ENCODE measurements around the gene CLEC16A.

The CLEC16A gene

DNA sequence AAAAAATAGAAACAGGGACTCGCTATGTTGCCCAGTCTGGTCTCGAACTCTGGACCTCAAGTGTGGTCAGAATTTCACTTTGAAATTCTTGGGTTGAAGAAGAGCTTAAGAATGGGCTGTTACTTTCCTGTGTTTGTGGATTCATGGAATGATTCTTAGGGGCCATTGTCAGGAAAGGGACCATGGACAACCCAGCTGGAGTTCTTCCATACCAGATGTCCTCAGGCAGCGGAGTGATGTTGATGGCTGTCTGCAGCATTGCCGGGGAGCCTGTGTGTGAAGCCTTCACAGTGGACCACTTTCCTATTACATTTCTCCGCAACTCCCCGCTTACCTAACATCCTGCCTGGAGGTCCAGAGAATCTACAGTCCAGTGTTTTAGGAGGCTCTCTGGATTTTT lies 145.9 kb downstream of the CLEC16A start:
- H3K4me1 ChIP-seq (ENCODE audit: control insufficient read depth in 5 of 5, insufficient read depth in 5 of 5, low read length in 5 of 5) = peaks cover 0 to 4% (median under 1%) of the 10 kb centered on the region in 5 donors
- peaks cover 0 to 33% (median 8%) of the 10 kb centered on the region in 5 donors for H3K36me3 ChIP-seq (ENCODE audit: control insufficient read depth in 5 of 5, insufficient read depth in 5 of 5, low read length in 5 of 5)
- no peak overlapping the region for H3K9ac ChIP-seq (ENCODE audit: low read length in 5 of 5)
- no peaks in the 10 kb centered on the region for H3K27me3 ChIP-seq (ENCODE audit: control insufficient read depth in 5 of 5, insufficient read depth in 4 of 5, low read length in 5 of 5)
- H3K27ac ChIP-seq (ENCODE audit: low read depth, low read length) = no peak overlapping the region
- no peak overlapping the region for H3K4me3 ChIP-seq (ENCODE audit: low read depth in 1 of 5, low read length in 5 of 5)
- H3K9me3 ChIP-seq (ENCODE audit: control insufficient read depth in 5 of 5, low read length in 5 of 5) = no peaks in the 10 kb centered on the region

DNA sequence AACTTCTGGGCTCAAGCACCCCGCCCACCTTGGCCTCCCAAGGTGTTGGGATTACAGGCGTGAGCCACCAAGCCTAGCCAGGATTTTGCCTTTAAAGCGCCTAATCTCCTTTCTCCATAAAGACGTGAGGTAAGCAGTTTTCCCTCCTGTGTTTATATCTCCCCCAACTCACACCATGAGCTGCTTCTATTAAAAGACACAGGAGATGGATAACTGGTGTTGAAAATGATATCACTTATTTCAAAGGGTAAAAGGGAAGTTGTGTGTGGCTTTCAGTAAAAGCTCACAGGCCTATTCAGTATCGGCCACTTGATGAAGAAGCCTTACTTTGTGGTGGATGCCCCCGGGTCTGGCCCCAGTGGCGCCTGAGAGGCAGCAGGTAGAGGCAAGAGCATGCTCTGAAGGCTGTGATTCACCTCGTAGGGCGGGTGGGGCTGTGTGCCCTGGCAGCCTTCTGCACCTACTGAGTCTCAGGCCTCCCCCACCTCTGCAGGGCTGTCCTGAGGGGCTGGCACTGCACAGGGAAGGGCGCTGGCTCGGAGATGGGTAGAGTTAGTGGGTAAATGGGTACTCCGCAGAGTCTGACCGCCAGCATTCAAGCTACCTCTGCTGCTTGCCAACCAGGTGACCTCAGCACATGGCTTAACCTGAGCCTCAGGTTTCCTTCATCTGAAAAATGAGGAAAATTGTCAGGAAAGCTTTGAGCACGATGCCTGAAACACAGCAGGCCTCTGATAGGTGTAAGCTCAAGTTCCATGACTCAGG lies 146.8 kb downstream of the CLEC16A start:
- no peak overlapping the region for H3K4me3 ChIP-seq (ENCODE audit: low read depth in 1 of 5, low read length in 5 of 5)
- H3K9ac ChIP-seq (ENCODE audit: low read length in 5 of 5) = no peak overlapping the region
- H3K9me3 ChIP-seq (ENCODE audit: control insufficient read depth in 5 of 5, low read length in 5 of 5) = no peaks in the 10 kb centered on the region
- peaks cover 0 to 30% (median 8%) of the 10 kb centered on the region in 5 donors for H3K36me3 ChIP-seq (ENCODE audit: control insufficient read depth in 5 of 5, insufficient read depth in 5 of 5, low read length in 5 of 5)
- peaks cover 0 to under 1% (median 0%) of the 10 kb centered on the region in 5 donors for H3K4me1 ChIP-seq (ENCODE audit: control insufficient read depth in 5 of 5, insufficient read depth in 5 of 5, low read length in 5 of 5)
- H3K27me3 ChIP-seq (ENCODE audit: control insufficient read depth in 5 of 5, insufficient read depth in 4 of 5, low read length in 5 of 5) = no peaks in the 10 kb centered on the region
- H3K27ac ChIP-seq (ENCODE audit: low read depth, low read length) = no peak overlapping the region

DNA sequence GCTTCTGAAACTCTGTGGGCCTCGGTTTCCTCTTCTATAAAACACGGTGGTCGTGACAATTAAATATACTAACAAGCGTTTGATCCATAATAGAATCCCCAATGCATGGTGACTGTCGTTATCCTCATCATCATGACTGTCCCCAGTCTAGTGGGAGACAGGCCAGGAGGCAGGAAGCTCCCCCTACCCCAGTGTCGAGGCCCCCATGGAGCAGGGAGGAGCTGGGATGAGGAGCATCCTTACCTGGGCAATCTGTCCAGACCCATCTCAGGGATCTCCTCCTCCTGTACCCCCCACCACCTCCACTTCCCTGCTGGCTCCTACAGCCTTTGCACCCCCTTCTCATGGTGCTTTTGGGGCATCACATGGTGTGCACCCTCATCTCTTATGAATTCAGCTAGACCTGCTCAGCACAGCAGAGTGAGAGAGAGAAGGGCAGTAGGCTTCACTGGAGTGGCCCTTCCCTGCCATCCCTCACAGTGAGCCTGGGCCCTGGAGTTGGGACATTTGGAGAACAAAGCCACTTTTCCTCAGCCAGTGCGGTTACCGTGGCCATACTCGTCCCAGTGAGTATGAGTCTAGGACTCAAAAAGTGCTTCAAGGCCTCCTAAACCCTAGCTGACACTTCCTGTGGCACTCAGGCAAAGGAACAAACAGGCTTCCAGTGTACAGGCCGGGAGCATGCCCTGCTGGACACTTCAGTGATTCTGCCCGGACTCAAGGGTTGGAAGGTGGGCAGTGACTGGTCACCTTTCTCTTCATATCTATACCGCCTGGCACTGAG lies 148.6 kb downstream of the CLEC16A start:
- H3K9ac ChIP-seq (ENCODE audit: low read length in 5 of 5) = no peak overlapping the region
- H3K27me3 ChIP-seq (ENCODE audit: control insufficient read depth in 5 of 5, insufficient read depth in 4 of 5, low read length in 5 of 5) = no peaks in the 10 kb centered on the region
- H3K27ac ChIP-seq (ENCODE audit: low read depth, low read length) = no peak overlapping the region
- peaks cover 0 to 28% (median 9%) of the 10 kb centered on the region in 5 donors for H3K36me3 ChIP-seq (ENCODE audit: control insufficient read depth in 5 of 5, insufficient read depth in 5 of 5, low read length in 5 of 5)
- no peaks in the 10 kb centered on the region for H3K4me1 ChIP-seq (ENCODE audit: control insufficient read depth in 5 of 5, insufficient read depth in 5 of 5, low read length in 5 of 5)
- H3K4me3 ChIP-seq (ENCODE audit: low read depth in 1 of 5, low read length in 5 of 5) = no peak overlapping the region
- no peaks in the 10 kb centered on the region for H3K9me3 ChIP-seq (ENCODE audit: control insufficient read depth in 5 of 5, low read length in 5 of 5)

DNA sequence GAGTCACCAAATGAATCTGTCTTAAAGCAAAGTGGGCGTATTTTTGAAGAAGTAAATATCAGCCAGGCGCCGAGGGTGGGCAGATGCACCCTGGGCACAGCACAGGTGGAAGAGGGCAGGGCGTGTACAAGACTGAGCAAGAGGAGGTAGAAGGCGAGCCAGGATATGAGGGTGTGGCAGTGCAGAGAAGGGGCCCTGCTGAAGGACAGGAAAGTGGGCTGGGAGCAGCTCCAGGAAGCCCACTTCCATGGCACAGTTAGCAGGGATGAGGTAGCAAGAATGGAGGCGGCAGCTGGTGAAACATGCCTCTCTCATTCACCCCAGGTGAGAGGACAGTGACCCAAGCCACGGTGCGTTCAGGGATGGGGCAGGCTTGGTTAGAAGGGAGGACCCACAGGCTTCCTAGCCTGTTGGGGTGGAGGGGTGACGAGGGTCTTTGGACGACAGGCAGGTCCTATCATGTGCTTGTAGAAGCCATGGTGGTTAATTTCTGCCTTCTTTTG lies 149.3 kb downstream of the CLEC16A start:
- Histone ChIP-seq H3K36me3 (ENCODE audit: control insufficient read depth in 5 of 5, insufficient read depth in 5 of 5, low read length in 5 of 5) (peaks cover 0 to 25% (median 9%) of the 10 kb centered on the region in 5 donors), H3K9ac (ENCODE audit: low read length in 5 of 5) (no peak overlapping the region), H3K4me1 (ENCODE audit: control insufficient read depth in 5 of 5, insufficient read depth in 5 of 5, low read length in 5 of 5) (peaks cover 0 to 6% (median 4%) of the 10 kb centered on the region in 5 donors), H3K27me3 (ENCODE audit: control insufficient read depth in 5 of 5, insufficient read depth in 4 of 5, low read length in 5 of 5) (no peaks in the 10 kb centered on the region), H3K4me3 (ENCODE audit: low read depth in 1 of 5, low read length in 5 of 5) (no peak overlapping the region), H3K27ac (ENCODE audit: low read depth, low read length) (no peak overlapping the region), H3K9me3 (ENCODE audit: control insufficient read depth in 5 of 5, low read length in 5 of 5) (no peaks in the 10 kb centered on the region)

DNA sequence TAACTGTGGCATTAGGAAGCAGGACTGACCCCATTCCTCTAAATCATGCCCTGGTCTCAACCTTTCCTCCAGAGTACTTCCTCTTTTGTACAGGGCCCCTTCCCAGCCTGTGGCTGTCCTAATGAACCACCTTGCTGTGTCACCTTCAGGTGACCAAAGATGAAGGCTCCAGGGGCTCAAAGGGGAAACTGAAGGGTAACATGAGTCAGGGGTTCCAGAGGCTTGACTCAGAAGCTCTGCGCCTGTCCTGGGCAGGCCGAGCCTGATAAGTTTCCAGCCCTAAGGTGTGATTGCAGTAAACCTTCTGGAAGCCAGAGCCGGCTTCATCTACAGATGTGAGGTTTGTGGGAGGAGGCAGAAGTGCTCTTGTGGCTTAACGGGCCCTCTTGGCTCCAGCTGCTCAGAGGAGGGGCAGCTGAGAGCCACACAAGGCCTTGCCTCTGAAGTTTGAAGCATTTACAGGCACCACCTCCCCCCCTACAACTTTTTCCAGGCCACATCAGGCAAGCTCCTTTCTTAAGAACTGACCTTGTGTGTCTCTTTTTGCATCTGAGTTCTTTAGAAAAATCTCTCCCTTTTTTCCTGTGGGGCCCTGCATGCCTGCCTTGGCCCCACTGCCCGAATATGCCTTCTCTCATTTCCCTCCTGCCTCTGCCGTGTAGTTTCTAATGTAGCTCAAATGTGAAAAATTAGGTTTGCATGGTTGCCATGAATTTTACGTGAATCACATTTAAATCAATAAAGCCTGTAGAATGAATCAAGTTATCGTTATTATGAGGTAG lies 149.9 kb downstream of the CLEC16A start:
- Histone ChIP-seq H3K4me1 (ENCODE audit: control insufficient read depth in 5 of 5, insufficient read depth in 5 of 5, low read length in 5 of 5) (peaks cover 0 to 9% (median 8%) of the 10 kb centered on the region in 5 donors), H3K4me3 (ENCODE audit: low read depth in 1 of 5, low read length in 5 of 5) (no peak overlapping the region), H3K27me3 (ENCODE audit: control insufficient read depth in 5 of 5, insufficient read depth in 4 of 5, low read length in 5 of 5) (no peaks in the 10 kb centered on the region), H3K9ac (ENCODE audit: low read length in 5 of 5) (no peak overlapping the region), H3K36me3 (ENCODE audit: control insufficient read depth in 5 of 5, insufficient read depth in 5 of 5, low read length in 5 of 5) (peaks cover 0 to 23% (median 9%) of the 10 kb centered on the region in 5 donors), H3K9me3 (ENCODE audit: control insufficient read depth in 5 of 5, low read length in 5 of 5) (no peaks in the 10 kb centered on the region), H3K27ac (ENCODE audit: low read depth, low read length) (no peak overlapping the region)

DNA sequence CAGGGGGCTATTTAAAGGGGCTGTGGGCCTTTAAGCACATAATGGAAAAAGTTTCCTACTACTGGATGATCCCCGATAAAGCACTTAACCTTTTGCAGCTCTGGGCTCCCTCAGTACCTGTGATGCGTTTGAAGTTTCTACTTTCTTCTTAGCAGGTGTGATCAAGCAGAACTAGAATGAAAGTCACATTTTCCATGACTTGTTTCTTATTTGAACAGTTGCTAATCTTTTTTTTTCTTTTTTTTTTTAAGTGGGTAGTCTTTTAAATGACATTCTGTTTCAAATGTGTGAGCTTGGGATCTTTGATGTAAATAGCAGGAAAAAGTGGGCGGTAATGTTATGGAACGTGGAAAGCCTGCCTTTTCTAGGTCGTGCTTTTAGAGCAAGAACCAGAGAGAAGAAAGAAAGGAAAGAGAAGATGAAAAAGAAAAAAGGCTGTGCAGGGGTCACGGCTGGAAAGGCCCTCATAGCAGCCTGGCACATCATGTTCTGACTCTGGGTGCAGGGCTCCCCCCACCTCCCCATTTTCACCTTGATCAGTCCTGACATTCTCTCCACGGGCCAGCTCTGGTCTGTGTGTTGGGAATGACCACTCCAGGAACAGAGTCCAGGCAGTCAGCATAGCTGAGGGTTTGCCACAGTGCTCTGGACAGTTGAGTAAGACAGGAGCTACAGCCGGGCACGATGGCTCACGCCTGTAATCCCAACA lies 150.6 kb downstream of the CLEC16A start:
- Histone ChIP-seq H3K4me1 (ENCODE audit: control insufficient read depth in 5 of 5, insufficient read depth in 5 of 5, low read length in 5 of 5) (peaks cover 0 to 15% (median 15%) of the 10 kb centered on the region in 5 donors), H3K27ac (ENCODE audit: low read depth, low read length) (no peak overlapping the region), H3K27me3 (ENCODE audit: control insufficient read depth in 5 of 5, insufficient read depth in 4 of 5, low read length in 5 of 5) (no peaks in the 10 kb centered on the region)

DNA sequence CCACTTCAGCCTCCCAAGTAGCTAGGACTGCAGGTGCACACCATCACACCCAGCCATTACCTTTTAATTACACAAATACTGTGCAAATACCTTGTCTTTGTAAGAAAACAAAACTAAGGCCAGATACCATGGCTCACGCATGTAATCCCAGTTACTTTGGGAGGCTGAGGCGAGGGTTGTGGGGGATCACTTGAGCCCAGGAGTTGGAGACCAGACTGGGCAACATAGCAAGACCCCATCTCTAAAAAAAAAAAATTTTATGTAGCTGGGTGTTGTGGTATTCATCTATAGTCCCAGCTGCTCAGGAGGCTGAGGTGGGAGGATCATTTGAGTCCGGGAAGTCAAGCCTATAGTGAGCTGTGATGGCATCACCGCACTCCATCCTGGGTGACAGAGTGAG lies 151.6 kb downstream of the CLEC16A start:
- no peak overlapping the region for H3K4me3 ChIP-seq (ENCODE audit: low read depth in 1 of 5, low read length in 5 of 5)
- H3K9me3 ChIP-seq (ENCODE audit: control insufficient read depth in 5 of 5, low read length in 5 of 5) = no peaks in the 10 kb centered on the region
- peaks cover 0 to 23% (median 22%) of the 10 kb centered on the region in 5 donors for H3K4me1 ChIP-seq (ENCODE audit: control insufficient read depth in 5 of 5, insufficient read depth in 5 of 5, low read length in 5 of 5)
- peaks cover 0 to 21% (median 9%) of the 10 kb centered on the region in 5 donors for H3K36me3 ChIP-seq (ENCODE audit: control insufficient read depth in 5 of 5, insufficient read depth in 5 of 5, low read length in 5 of 5)
- no peaks in the 10 kb centered on the region for H3K27me3 ChIP-seq (ENCODE audit: control insufficient read depth in 5 of 5, insufficient read depth in 4 of 5, low read length in 5 of 5)
- no peak overlapping the region for H3K27ac ChIP-seq (ENCODE audit: low read depth, low read length)
- H3K9ac ChIP-seq (ENCODE audit: low read length in 5 of 5) = no peak overlapping the region

More for the DNA sequence above, 150.6 kb downstream of the CLEC16A start:
- Histone ChIP-seq H3K9me3 (ENCODE audit: control insufficient read depth in 5 of 5, low read length in 5 of 5) (no peaks in the 10 kb centered on the region), H3K9ac (ENCODE audit: low read length in 5 of 5) (no peak overlapping the region), H3K36me3 (ENCODE audit: control insufficient read depth in 5 of 5, insufficient read depth in 5 of 5, low read length in 5 of 5) (peaks cover 0 to 21% (median 9%) of the 10 kb centered on the region in 5 donors), H3K4me3 (ENCODE audit: low read depth in 1 of 5, low read length in 5 of 5) (no peak overlapping the region)

DNA sequence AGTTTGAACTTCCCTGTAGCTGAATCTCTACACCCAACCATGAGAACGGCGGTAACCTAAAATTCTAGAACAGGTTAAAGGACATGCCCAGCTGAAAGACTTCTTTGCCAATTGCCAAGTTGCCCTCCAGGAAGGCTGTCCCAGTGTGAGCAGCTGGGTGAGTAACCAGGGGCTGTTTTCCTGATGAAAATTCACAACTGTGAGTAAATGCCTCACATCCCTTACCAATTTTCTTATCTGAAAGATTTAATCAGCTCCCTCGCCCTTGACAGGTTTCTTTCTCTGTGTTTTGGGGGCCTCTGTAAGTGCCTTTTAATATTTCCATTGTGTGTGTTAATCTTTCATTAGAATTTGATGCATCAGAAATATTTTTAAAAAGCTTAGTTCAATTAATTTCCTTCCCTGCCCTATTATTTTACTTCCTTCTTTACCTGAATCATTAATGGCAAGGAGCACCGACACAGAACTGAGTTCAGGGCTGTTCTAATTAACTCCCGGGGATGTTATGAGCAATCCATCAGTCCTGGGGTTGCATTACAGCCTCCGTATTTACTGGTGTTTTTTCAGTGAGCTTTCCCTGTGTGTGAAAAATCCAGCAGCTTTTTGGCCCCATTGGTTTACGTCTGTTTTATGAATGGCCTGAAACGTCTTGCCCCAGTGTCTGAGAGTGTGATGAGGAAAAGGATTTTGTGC lies 152.9 kb downstream of the CLEC16A start:
- peaks cover 0 to 26% (median 22%) of the 10 kb centered on the region in 5 donors for H3K4me1 ChIP-seq (ENCODE audit: control insufficient read depth in 5 of 5, insufficient read depth in 5 of 5, low read length in 5 of 5)
- no peaks in the 10 kb centered on the region for H3K27me3 ChIP-seq (ENCODE audit: control insufficient read depth in 5 of 5, insufficient read depth in 4 of 5, low read length in 5 of 5)
- H3K36me3 ChIP-seq (ENCODE audit: control insufficient read depth in 5 of 5, insufficient read depth in 5 of 5, low read length in 5 of 5) = peaks cover 0 to 11% (median 6%) of the 10 kb centered on the region in 5 donors
- H3K27ac ChIP-seq (ENCODE audit: low read depth, low read length) = no peak overlapping the region
- H3K4me3 ChIP-seq (ENCODE audit: low read depth in 1 of 5, low read length in 5 of 5) = no peak overlapping the region
- no peaks in the 10 kb centered on the region for H3K9me3 ChIP-seq (ENCODE audit: control insufficient read depth in 5 of 5, low read length in 5 of 5)
- H3K9ac ChIP-seq (ENCODE audit: low read length in 5 of 5) = no peak overlapping the region

DNA sequence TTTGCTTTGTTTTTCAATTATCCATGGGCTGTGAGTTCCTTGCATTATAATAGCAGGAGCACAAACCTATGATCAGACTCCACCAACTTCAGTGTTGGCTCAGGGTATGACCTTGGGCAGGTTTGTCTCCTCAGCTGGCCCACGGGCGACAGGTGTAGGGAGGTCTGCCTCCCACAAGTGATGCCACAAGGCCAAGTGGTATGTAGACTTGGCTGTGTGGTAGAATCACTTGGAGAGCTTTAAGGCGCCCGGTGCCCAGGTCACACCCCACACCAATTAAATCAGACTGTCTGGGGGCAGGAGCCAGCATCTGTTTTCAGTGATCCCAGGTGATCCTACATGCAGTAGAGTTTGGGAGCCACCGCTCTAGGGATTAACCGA lies 153.4 kb downstream of the CLEC16A start:
- peaks cover 0 to 11% (median 6%) of the 10 kb centered on the region in 5 donors for H3K36me3 ChIP-seq (ENCODE audit: control insufficient read depth in 5 of 5, insufficient read depth in 5 of 5, low read length in 5 of 5)
- H3K4me3 ChIP-seq (ENCODE audit: low read depth in 1 of 5, low read length in 5 of 5) = no peak overlapping the region
- H3K4me1 ChIP-seq (ENCODE audit: control insufficient read depth in 5 of 5, insufficient read depth in 5 of 5, low read length in 5 of 5) = peaks cover 0 to 32% (median 26%) of the 10 kb centered on the region in 5 donors
- no peaks in the 10 kb centered on the region for H3K27me3 ChIP-seq (ENCODE audit: control insufficient read depth in 5 of 5, insufficient read depth in 4 of 5, low read length in 5 of 5)
- no peak overlapping the region for H3K9ac ChIP-seq (ENCODE audit: low read length in 5 of 5)
- no peaks in the 10 kb centered on the region for H3K9me3 ChIP-seq (ENCODE audit: control insufficient read depth in 5 of 5, low read length in 5 of 5)
- H3K27ac ChIP-seq (ENCODE audit: low read depth, low read length) = no peak overlapping the region

All from subcutaneous abdominal adipose tissue (tissue), 5 donors.